Bronchial epithelial cell (primary cell): Measurements from ENCODE around the gene WDR64. TPM values are rescaled to one million over a fixed set of nuclear protein-coding genes. Genes with fewer than 3 reads are reported as not detected.
A peak's percentile ranks its signal among the peaks of the same experiment; 100 is the strongest.
"Not testable (repeated sequence)": the region's sequence is repeated elsewhere in the genome, so short reads cannot be mapped to it uniquely, and the experiment has no call there.

Experiments
- DNase-seq: peaks from one replicate; pipeline ENCODE4 v3.0.0-alpha.2; 2010; ENCODE audit warnings: low read depth
- FAIRE-seq: peaks from 2 replicates; lab custom pipeline; 2011; peaks lifted over from hg19 to GRCh38; lab: Jason Lieb, UNC
- H3K27me3 ChIP-seq: 2 replicates; pipeline ENCODE4 v1.5.1; 2011; ENCODE audit warnings: low read length; ENCODE audit not compliant: control insufficient read depth, insufficient read depth
- H3K36me3 ChIP-seq: 2 replicates; pipeline ENCODE4 v1.5.1; 2011; ENCODE audit warnings: low read length; ENCODE audit not compliant: control insufficient read depth, insufficient read depth
- H3K4me3 ChIP-seq: 2 replicates; pipeline ENCODE4 v1.5.1; 2011; ENCODE audit warnings: mild to moderate bottlenecking, low read depth, low read length, control low read depth
- CTCF ChIP-seq: IDR thresholded peaks from 2 replicates; pipeline ENCODE4 v1.5.1; 2011; ENCODE audit warnings: mild to moderate bottlenecking, moderate library complexity, low read length, control low read depth, inconsistent platforms; ENCODE audit not compliant: insufficient read depth, severe bottlenecking
- total RNA-seq: library from RNA; depleted of rRNA; stranded (reverse); fragments of >200 nt; gene quantifications from 2 replicates; pipeline ENCODE4 v1.2.1, GENCODE V29; 2014

Gene WDR64
- total RNA-seq, 1 donor from 2014 or later, result not detected

- no peaks in the 10 kb centered on the region for H3K36me3 ChIP-seq
- DNase-seq (no peak), FAIRE-seq (no peak)
- TF ChIP-seq CTCF, result no peak
- H3K4me3 ChIP-seq, result no peak overlapping the region
- no peaks in the 10 kb centered on the region for H3K27me3 ChIP-seq
Measured at GRCh38 chr1:241823925-241824324, 171.8 kb downstream of the WDR64 start.

- H3K4me3 ChIP-seq, result no peak overlapping the region
- H3K36me3 ChIP-seq, result no peaks in the 10 kb centered on the region
- H3K27me3 ChIP-seq, result no peaks in the 10 kb centered on the region
- DNase-seq (no peak), FAIRE-seq (no peak)
- TF ChIP-seq CTCF, result no peak
Measured at GRCh38 chr1:241825581-241825980, 173.5 kb downstream of the WDR64 start.

GRCh38 chr1:241826613-241827012 is 174.5 kb downstream of the WDR64 start:
- H3K4me3 ChIP-seq, H3K27me3 ChIP-seq, DNase-seq, FAIRE-seq, H3K36me3 ChIP-seq: not testable (repeated sequence)

- DNase-seq (no peak), FAIRE-seq (no peak)
- H3K27me3 ChIP-seq, result no peaks in the 10 kb centered on the region
- no peak for TF ChIP-seq CTCF
- no peaks in the 10 kb centered on the region for H3K36me3 ChIP-seq
- no peak overlapping the region for H3K4me3 ChIP-seq
Measured at GRCh38 chr1:241827264-241827663, 175.2 kb downstream of the WDR64 start.

GRCh38 chr1:241828463-241829021 is 176.5 kb downstream of the WDR64 start:
- peak; percentile 70 for DNase-seq
- TF ChIP-seq CTCF, result no peak
- H3K27me3 ChIP-seq, result no peaks in the 10 kb centered on the region
- H3K36me3 ChIP-seq, result no peaks in the 10 kb centered on the region
- no peak overlapping the region for H3K4me3 ChIP-seq
- FAIRE-seq, result no peak

- FAIRE-seq, result no peak
- H3K4me3 ChIP-seq, result no peak overlapping the region
- no peak for DNase-seq
- no peaks in the 10 kb centered on the region for H3K27me3 ChIP-seq
- no peaks in the 10 kb centered on the region for H3K36me3 ChIP-seq
- no peak for TF ChIP-seq CTCF
Measured at GRCh38 chr1:241829468-241829867, 177.4 kb downstream of the WDR64 start.
